ENCODE results near the gene GABBR2. TPM values are rescaled to one million over a fixed set of nuclear protein-coding genes. Genes with fewer than 3 reads are reported as not detected.

GABBR2 gene
- total RNA-seq, 1 donor: 0.27 TPM

DNA sequence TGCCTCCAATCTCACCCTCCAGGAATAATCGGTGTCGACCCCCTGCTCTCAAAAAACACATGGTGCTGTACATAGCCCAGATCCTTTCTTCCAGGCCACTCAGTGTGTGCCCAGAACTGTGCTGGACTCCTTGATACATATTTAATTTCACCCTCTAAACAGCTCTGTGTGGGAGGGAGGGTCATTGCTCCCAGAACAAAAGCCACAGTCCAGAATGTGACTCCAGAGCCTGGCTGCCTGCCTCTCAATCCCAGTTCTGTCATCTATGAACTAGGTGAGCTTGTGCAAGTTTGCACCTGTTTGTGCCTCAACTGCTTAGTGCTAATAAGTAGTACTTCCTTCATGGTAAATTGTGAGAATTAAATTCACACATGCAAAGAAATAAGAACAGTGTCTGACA, 93.1 kb downstream of the GABBR2 start:
- no peak overlapping the region for H3K4me3 ChIP-seq (ENCODE audit: low read depth, low read length)
- DNase-seq (ENCODE audit: low read depth): no peak
- TF ChIP-seq, protein P1, sequence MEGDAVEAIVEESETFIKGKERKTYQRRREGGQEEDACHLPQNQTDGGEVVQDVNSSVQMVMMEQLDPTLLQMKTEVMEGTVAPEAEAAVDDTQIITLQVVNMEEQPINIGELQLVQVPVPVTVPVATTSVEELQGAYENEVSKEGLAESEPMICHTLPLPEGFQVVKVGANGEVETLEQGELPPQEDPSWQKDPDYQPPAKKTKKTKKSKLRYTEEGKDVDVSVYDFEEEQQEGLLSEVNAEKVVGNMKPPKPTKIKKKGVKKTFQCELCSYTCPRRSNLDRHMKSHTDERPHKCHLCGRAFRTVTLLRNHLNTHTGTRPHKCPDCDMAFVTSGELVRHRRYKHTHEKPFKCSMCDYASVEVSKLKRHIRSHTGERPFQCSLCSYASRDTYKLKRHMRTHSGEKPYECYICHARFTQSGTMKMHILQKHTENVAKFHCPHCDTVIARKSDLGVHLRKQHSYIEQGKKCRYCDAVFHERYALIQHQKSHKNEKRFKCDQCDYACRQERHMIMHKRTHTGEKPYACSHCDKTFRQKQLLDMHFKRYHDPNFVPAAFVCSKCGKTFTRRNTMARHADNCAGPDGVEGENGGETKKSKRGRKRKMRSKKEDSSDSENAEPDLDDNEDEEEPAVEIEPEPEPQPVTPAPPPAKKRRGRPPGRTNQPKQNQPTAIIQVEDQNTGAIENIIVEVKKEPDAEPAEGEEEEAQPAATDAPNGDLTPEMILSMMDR (IDR thresholded peaks at IDR 0.05; ENCODE audit: insufficient read depth, low read length): no peak

DNA sequence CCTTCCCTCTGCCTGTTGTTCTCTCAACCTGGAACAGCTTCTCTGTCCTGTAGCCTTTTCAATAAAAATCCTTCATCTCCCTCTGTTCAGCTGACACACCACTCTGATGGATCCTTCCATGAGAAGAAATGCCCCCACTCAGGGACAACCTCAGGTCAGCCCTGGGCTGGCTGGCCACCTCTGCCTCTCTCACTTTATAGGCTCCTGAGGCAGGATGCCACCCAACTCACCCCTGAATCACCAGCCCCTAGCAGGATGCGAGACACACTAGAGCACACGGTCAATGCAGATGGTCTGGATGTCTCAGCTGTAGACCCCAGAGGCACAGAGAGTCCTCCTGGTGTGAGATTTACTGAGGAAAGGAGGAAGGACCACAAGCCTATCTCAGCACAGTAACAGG, 93.8 kb downstream of the GABBR2 start:
- no peak for DNase-seq (ENCODE audit: low read depth)
- TF ChIP-seq, protein P1 (IDR thresholded peaks at IDR 0.05; ENCODE audit: insufficient read depth, low read length): no peak
- H3K4me3 ChIP-seq (ENCODE audit: low read depth, low read length): no peak overlapping the region

DNA sequence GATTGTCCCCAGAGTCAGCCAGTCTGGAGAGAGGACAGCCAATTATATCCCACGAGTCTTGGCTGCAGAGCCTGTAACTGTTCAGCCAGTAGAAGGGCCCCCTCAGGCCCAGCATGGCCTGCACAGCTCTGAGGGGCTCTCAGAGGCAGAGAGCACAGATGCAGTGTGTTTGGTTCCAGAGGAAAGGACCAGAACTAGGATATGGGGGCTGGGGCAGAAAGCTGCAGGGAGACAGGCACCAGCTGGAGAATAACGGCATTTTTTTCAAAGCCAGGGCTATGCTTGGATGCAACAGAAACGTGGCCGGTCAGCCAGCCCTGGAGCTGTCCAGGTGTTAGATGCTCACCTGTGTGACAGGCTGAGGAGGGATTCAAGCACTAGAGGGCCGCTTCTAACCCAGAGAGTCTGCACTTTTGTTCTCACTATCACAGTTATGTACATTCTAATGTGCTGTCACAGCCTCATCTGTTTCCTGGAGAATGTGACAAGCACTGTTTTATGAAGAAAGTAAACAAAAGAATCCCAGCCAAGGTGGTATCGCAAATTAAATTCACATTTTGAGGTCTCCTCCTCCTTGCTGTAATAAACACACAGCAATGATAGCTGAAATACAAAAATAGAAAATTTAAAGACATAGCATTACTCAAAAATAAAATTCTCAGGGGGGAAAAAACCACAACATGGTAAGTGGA, 96.5 kb downstream of the GABBR2 start:
- TF ChIP-seq, protein P1 (IDR thresholded peaks at IDR 0.05; ENCODE audit: insufficient read depth, low read length): no peak
- no peak for DNase-seq (ENCODE audit: low read depth)

GRCh38 chr9:98611319-98611718, 97.4 kb downstream of the GABBR2 start:
- TF ChIP-seq, protein P1 (IDR thresholded peaks at IDR 0.05; ENCODE audit: insufficient read depth, low read length): no peak
- DNase-seq (ENCODE audit: low read depth): no peak
- H3K4me3 ChIP-seq (ENCODE audit: low read depth, low read length): no peak overlapping the region

More for the DNA sequence above, 96.5 kb downstream of the GABBR2 start:
- H3K4me3 ChIP-seq (ENCODE audit: low read depth, low read length): no peak overlapping the region

DNA sequence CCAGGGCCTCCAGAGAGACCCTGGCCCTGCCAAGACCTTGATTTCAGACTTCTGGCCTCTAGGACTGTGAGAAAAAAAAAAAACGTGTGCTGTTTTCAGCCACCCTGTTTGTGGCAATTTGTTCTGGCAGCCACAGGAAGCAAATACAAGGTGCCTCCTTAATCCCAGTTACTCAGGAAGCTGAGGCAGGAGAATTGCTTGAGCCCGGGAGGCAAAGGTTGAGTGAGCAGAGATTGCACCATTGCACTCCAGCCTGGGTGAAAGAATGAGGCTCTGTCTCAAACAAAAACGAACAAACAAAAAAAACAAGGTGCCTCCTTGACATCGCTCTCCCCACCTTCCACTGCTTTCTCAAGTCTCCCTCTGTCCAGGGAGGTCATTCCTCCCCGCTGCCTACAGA, 98.0 kb downstream of the GABBR2 start:
- no peak for DNase-seq (ENCODE audit: low read depth)
- TF ChIP-seq, protein P1 (IDR thresholded peaks at IDR 0.05; ENCODE audit: insufficient read depth, low read length): no peak
- H3K4me3 ChIP-seq (ENCODE audit: low read depth, low read length): no peak overlapping the region

DNA sequence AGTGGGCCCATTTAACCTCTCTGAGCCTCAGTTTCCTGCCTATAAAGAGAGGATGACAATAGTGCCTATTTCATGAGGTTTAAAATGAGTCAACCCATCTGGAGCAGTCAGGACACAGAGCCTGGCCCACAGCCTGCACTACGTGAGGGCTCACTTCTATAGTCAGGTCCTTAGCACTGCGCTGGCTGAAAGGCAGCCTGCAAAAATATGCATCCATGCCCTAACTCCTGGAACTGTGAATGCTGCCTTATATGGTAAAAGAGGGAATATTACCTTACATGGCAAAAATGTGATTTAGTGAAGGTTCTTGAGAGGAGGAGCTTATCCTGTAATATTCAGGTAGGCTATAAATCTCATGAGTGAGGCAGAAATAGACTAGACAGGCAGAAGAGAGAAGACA, 98.5 kb downstream of the GABBR2 start:
- H3K4me3 ChIP-seq (ENCODE audit: low read depth, low read length): no peak overlapping the region
- DNase-seq (ENCODE audit: low read depth): no peak
- TF ChIP-seq, protein P1 (IDR thresholded peaks at IDR 0.05; ENCODE audit: insufficient read depth, low read length): no peak

DNA sequence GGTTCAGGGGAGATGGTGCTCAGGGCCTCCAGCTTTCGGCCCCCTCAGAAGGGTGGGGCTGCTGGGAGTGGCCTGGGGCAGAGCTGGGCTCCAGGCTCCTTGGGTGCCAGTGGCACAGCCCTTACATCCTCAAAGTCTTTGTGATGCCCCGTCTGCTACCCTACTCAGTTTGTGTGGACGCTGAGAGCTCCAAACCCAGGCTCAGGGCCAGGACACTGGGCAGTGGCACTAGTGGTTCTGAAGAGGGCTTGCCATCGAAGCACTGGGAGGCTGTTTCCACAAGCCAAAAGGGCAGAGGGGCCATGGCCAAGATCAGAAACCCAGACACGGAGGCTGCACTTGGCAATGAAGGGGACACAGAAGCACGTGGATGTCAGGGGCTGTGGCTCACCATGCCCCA, 99.1 kb downstream of the GABBR2 start:
- TF ChIP-seq, protein P1 (IDR thresholded peaks at IDR 0.05; ENCODE audit: insufficient read depth, low read length): no peak
- no peak overlapping the region for H3K4me3 ChIP-seq (ENCODE audit: low read depth, low read length)
- no peak for DNase-seq (ENCODE audit: low read depth)
